HEK293 (cell line): ENCODE measurements around the gene GPBAR1.

Experiments used
- GLIS1 ChIP-seq: fragments of 450-650 bp; formaldehyde crosslinking; IDR thresholded peaks from 2 replicates; pipeline ENCODE4 v1.5.1; 2016; ENCODE audit warnings: missing biosample characterization, missing genetic modification characterization
- KLF7 ChIP-seq: fragments of 450-650 bp; formaldehyde crosslinking; IDR thresholded peaks from 2 replicates; pipeline ENCODE4 v1.5.1; 2016; ENCODE audit warnings: missing biosample characterization, missing genetic modification characterization, borderline replicate concordance
- KLF9 ChIP-seq: fragments of 450-650 bp; formaldehyde crosslinking; IDR thresholded peaks from 2 replicates; pipeline ENCODE4 v1.5.1; 2016; ENCODE audit warnings: missing biosample characterization, missing genetic modification characterization, low read depth
- SETDB1 ChIP-seq: IDR thresholded peaks from one replicate; pipeline ENCODE4 v1.6.1; 2017; ENCODE audit warnings: mild to moderate bottlenecking, low read length, moderate library complexity, mixed read lengths; ENCODE audit not compliant: insufficient read length
- TCF7L2 ChIP-seq: IDR thresholded peaks from 2 replicates; pipeline ENCODE4 v1.6.1; 2011; ENCODE audit warnings: low read depth, mild to moderate bottlenecking, inconsistent platforms, low read length, moderate library complexity, borderline replicate concordance
- YY1 ChIP-seq: fragments of 450-650 bp; formaldehyde crosslinking; IDR thresholded peaks from 2 replicates; pipeline ENCODE4 v1.5.1; 2018; ENCODE audit warnings: missing biosample characterization, missing genetic modification characterization
- ZBTB17 ChIP-seq: fragments of 450-650 bp; formaldehyde crosslinking; IDR thresholded peaks from 2 replicates; pipeline ENCODE4 v1.5.1; 2016; ENCODE audit warnings: missing biosample characterization, missing genetic modification characterization
- ZBTB20 ChIP-seq: fragments of 450-650 bp; formaldehyde crosslinking; IDR thresholded peaks from 2 replicates; pipeline ENCODE4 v1.5.1; 2016; ENCODE audit warnings: missing biosample characterization, missing genetic modification characterization
- ZBTB7A ChIP-seq: fragments of 450-650 bp; formaldehyde crosslinking; IDR thresholded peaks from 2 replicates; pipeline ENCODE4 v1.5.1; 2016; ENCODE audit warnings: low read depth, missing biosample characterization, missing genetic modification characterization
- ZNF174 ChIP-seq: fragments of 450-650 bp; formaldehyde crosslinking; IDR thresholded peaks from 2 replicates; pipeline ENCODE4 v1.5.0; 2017; ENCODE audit warnings: missing biosample characterization, mild to moderate bottlenecking, missing genetic modification characterization
- ZNF2 ChIP-seq: fragments of 450-650 bp; formaldehyde crosslinking; IDR thresholded peaks from 2 replicates; pipeline ENCODE4 v1.5.1; 2016; ENCODE audit warnings: missing biosample characterization, missing genetic modification characterization
- ZNF221 ChIP-seq: fragments of 450-650 bp; formaldehyde crosslinking; IDR thresholded peaks from 2 replicates; pipeline ENCODE4 v1.5.1; 2017; ENCODE audit warnings: missing biosample characterization, missing genetic modification characterization, borderline replicate concordance
- ZNF23 ChIP-seq: fragments of 450-650 bp; formaldehyde crosslinking; IDR thresholded peaks from 2 replicates; pipeline ENCODE4 v1.5.1; 2016; ENCODE audit warnings: missing biosample characterization, missing genetic modification characterization, borderline replicate concordance
- ZNF239 ChIP-seq: fragments of 450-650 bp; formaldehyde crosslinking; IDR thresholded peaks from 2 replicates; pipeline ENCODE4 v1.5.1; 2016; ENCODE audit warnings: missing biosample characterization, missing genetic modification characterization
- ZNF292 ChIP-seq: fragments of 450-650 bp; formaldehyde crosslinking; IDR thresholded peaks from 2 replicates; pipeline ENCODE4 v1.5.1; 2016; ENCODE audit warnings: low read depth, missing biosample characterization, missing genetic modification characterization, borderline replicate concordance
- ZNF302 ChIP-seq: fragments of 450-650 bp; formaldehyde crosslinking; IDR thresholded peaks from 2 replicates; pipeline ENCODE4 v1.5.1; 2016; ENCODE audit warnings: missing biosample characterization, missing genetic modification characterization, low read depth
- ZNF521 ChIP-seq: fragments of 450-650 bp; formaldehyde crosslinking; IDR thresholded peaks from 2 replicates; pipeline ENCODE4 v1.5.1; 2017; ENCODE audit warnings: missing biosample characterization, mild to moderate bottlenecking, missing genetic modification characterization
- ZNF560 ChIP-seq: fragments of 450-650 bp; formaldehyde crosslinking; IDR thresholded peaks from 2 replicates; pipeline ENCODE4 v1.5.1; 2017; ENCODE audit warnings: missing biosample characterization, missing genetic modification characterization, borderline replicate concordance
- ZNF585B ChIP-seq: fragments of 450-650 bp; formaldehyde crosslinking; IDR thresholded peaks from 2 replicates; pipeline ENCODE4 v1.5.1; 2016; ENCODE audit warnings: missing biosample characterization, missing genetic modification characterization
- ZNF707 ChIP-seq: fragments of 450-650 bp; formaldehyde crosslinking; IDR thresholded peaks from 2 replicates; pipeline ENCODE4 v1.5.1; 2016; ENCODE audit warnings: missing biosample characterization, missing genetic modification characterization
- ZNF777 ChIP-seq: fragments of 450-650 bp; formaldehyde crosslinking; IDR thresholded peaks from 2 replicates; pipeline ENCODE4 v1.5.1; 2017; ENCODE audit warnings: missing biosample characterization, missing genetic modification characterization, borderline replicate concordance
- ZNF830 ChIP-seq: fragments of 450-650 bp; IDR thresholded peaks from 2 replicates; pipeline ENCODE4 v1.5.0; 2018; ENCODE audit warnings: missing biosample characterization, missing genetic modification characterization, low read depth, mild to moderate bottlenecking, moderate library complexity
- ZNF843 ChIP-seq: fragments of 450-650 bp; formaldehyde crosslinking; IDR thresholded peaks from 2 replicates; pipeline ENCODE4 v1.5.1; 2016; ENCODE audit warnings: missing biosample characterization, missing genetic modification characterization
- ZSCAN30 ChIP-seq: fragments of 450-650 bp; IDR thresholded peaks from 2 replicates; pipeline ENCODE4 v1.5.1; 2018; ENCODE audit warnings: missing biosample characterization, mild to moderate bottlenecking, missing genetic modification characterization, moderate library complexity
- TF ChIP-seq, protein P1 (sequence below): fragments of 450-650 bp; formaldehyde crosslinking; IDR thresholded peaks from 2 replicates; pipeline ENCODE4 v1.5.1; 2016; ENCODE audit warnings: missing biosample characterization, missing genetic modification characterization
- TF ChIP-seq, protein P2 (sequence below): fragments of 450-650 bp; formaldehyde crosslinking; IDR thresholded peaks from 2 replicates; pipeline ENCODE4 v1.5.1; 2017; ENCODE audit warnings: missing biosample characterization, missing genetic modification characterization
- TF ChIP-seq, protein P3 (sequence below): fragments of 450-650 bp; formaldehyde crosslinking; IDR thresholded peaks from 2 replicates; pipeline ENCODE4 v1.5.1; 2016; ENCODE audit warnings: missing biosample characterization, missing genetic modification characterization
- TF ChIP-seq, protein P4 (sequence below): fragments of 450-650 bp; formaldehyde crosslinking; IDR thresholded peaks from 2 replicates; pipeline ENCODE4 v1.5.1; 2016; ENCODE audit warnings: missing biosample characterization, missing genetic modification characterization, borderline replicate concordance
- TF ChIP-seq, protein P5 (sequence below): fragments of 450-650 bp; formaldehyde crosslinking; IDR thresholded peaks from 2 replicates; pipeline ENCODE4 v1.5.1; 2017; ENCODE audit warnings: missing biosample characterization, missing genetic modification characterization
- TF ChIP-seq, protein P6 (sequence below): IDR thresholded peaks from 2 replicates; pipeline ENCODE4 v1.6.1; 2011; ENCODE audit warnings: mild to moderate bottlenecking, low read depth, low read length, borderline replicate concordance
- TF ChIP-seq, protein P7 (sequence below): fragments of 450-650 bp; formaldehyde crosslinking; IDR thresholded peaks from 2 replicates; pipeline ENCODE4 v1.5.1; 2016; ENCODE audit warnings: missing biosample characterization, missing genetic modification characterization

Gene GPBAR1

DNA sequence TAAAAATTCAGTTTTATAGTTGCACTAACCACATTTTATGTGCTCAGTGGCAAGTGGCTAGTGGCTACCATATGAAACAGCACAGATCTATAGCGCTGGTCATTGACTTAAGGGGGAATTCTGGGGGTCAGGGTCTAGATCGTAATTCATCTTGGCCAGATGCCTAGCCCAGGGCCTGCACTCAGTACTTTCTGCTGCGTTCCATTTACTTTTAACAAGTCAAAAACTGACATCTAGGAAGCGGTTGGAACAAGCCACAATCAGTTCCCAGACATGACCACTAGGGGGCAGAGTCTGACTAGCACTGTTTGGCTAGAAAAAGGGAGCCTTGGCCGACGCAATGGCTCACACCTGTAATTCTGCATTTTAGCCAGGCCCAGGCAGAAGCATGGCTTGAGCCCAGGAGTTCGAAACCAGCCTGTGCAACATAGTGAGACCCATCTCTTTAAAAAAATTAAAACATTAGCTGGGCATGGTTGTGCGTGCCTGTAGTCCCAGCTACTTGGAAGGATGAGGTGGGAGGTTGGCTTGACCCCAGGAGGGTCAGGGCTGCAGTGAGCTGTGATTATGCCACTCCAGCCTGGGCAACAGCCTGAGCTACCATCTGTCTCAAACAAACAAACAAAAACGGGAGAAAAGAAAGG, 40.5 kb downstream of the GPBAR1 start (continued):
- TF ChIP-seq ZNF843 (tag by site-specific recombination): no peak
- no peak for TF ChIP-seq SETDB1
- TF ChIP-seq, protein P1, sequence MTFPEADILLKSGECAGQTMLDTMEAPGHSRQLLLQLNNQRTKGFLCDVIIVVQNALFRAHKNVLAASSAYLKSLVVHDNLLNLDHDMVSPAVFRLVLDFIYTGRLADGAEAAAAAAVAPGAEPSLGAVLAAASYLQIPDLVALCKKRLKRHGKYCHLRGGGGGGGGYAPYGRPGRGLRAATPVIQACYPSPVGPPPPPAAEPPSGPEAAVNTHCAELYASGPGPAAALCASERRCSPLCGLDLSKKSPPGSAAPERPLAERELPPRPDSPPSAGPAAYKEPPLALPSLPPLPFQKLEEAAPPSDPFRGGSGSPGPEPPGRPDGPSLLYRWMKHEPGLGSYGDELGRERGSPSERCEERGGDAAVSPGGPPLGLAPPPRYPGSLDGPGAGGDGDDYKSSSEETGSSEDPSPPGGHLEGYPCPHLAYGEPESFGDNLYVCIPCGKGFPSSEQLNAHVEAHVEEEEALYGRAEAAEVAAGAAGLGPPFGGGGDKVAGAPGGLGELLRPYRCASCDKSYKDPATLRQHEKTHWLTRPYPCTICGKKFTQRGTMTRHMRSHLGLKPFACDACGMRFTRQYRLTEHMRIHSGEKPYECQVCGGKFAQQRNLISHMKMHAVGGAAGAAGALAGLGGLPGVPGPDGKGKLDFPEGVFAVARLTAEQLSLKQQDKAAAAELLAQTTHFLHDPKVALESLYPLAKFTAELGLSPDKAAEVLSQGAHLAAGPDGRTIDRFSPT (tag by site-specific recombination): no peak
- TF ChIP-seq ZNF239: no peak
- no peak for TF ChIP-seq ZNF23 (tag by site-specific recombination)
- no peak for TF ChIP-seq ZNF707 (tag by site-specific recombination)
- TF ChIP-seq ZNF585B: no peak
- no peak for TF ChIP-seq YY1 (tag by site-specific recombination)
- no peak for TF ChIP-seq ZNF521
- TF ChIP-seq ZBTB7A: no peak
- TF ChIP-seq, protein P2, sequence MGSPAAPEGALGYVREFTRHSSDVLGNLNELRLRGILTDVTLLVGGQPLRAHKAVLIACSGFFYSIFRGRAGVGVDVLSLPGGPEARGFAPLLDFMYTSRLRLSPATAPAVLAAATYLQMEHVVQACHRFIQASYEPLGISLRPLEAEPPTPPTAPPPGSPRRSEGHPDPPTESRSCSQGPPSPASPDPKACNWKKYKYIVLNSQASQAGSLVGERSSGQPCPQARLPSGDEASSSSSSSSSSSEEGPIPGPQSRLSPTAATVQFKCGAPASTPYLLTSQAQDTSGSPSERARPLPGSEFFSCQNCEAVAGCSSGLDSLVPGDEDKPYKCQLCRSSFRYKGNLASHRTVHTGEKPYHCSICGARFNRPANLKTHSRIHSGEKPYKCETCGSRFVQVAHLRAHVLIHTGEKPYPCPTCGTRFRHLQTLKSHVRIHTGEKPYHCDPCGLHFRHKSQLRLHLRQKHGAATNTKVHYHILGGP (tag by site-specific recombination): no peak
- TF ChIP-seq, protein P3, sequence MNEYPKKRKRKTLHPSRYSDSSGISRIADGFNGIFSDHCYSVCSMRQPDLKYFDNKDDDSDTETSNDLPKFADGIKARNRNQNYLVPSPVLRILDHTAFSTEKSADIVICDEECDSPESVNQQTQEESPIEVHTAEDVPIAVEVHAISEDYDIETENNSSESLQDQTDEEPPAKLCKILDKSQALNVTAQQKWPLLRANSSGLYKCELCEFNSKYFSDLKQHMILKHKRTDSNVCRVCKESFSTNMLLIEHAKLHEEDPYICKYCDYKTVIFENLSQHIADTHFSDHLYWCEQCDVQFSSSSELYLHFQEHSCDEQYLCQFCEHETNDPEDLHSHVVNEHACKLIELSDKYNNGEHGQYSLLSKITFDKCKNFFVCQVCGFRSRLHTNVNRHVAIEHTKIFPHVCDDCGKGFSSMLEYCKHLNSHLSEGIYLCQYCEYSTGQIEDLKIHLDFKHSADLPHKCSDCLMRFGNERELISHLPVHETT: no peak
- no peak for TF ChIP-seq TCF7L2
- TF ChIP-seq, protein P4, sequence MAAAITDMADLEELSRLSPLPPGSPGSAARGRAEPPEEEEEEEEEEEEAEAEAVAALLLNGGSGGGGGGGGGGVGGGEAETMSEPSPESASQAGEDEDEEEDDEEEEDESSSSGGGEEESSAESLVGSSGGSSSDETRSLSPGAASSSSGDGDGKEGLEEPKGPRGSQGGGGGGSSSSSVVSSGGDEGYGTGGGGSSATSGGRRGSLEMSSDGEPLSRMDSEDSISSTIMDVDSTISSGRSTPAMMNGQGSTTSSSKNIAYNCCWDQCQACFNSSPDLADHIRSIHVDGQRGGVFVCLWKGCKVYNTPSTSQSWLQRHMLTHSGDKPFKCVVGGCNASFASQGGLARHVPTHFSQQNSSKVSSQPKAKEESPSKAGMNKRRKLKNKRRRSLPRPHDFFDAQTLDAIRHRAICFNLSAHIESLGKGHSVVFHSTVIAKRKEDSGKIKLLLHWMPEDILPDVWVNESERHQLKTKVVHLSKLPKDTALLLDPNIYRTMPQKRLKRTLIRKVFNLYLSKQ (tag by site-specific recombination): no peak
- TF ChIP-seq ZBTB17: no peak
- no peak for TF ChIP-seq KLF9 (tag by site-specific recombination)
- TF ChIP-seq, protein P5, sequence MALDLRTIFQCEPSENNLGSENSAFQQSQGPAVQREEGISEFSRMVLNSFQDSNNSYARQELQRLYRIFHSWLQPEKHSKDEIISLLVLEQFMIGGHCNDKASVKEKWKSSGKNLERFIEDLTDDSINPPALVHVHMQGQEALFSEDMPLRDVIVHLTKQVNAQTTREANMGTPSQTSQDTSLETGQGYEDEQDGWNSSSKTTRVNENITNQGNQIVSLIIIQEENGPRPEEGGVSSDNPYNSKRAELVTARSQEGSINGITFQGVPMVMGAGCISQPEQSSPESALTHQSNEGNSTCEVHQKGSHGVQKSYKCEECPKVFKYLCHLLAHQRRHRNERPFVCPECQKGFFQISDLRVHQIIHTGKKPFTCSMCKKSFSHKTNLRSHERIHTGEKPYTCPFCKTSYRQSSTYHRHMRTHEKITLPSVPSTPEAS: no peak
- no peak for TF ChIP-seq ZNF174 (tag by site-specific recombination)
- TF ChIP-seq KLF7: no peak
- TF ChIP-seq, protein P6, sequence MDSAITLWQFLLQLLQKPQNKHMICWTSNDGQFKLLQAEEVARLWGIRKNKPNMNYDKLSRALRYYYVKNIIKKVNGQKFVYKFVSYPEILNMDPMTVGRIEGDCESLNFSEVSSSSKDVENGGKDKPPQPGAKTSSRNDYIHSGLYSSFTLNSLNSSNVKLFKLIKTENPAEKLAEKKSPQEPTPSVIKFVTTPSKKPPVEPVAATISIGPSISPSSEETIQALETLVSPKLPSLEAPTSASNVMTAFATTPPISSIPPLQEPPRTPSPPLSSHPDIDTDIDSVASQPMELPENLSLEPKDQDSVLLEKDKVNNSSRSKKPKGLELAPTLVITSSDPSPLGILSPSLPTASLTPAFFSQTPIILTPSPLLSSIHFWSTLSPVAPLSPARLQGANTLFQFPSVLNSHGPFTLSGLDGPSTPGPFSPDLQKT: no peak
- TF ChIP-seq, protein P7, sequence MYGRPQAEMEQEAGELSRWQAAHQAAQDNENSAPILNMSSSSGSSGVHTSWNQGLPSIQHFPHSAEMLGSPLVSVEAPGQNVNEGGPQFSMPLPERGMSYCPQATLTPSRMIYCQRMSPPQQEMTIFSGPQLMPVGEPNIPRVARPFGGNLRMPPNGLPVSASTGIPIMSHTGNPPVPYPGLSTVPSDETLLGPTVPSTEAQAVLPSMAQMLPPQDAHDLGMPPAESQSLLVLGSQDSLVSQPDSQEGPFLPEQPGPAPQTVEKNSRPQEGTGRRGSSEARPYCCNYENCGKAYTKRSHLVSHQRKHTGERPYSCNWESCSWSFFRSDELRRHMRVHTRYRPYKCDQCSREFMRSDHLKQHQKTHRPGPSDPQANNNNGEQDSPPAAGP (tag by site-specific recombination): no peak; the same call in 1 of the 2 replicates
- no peak for TF ChIP-seq ZNF777 (tag by site-specific recombination)
- no peak for TF ChIP-seq ZNF221
- TF ChIP-seq GLIS1 (tag by site-specific recombination): no peak
- TF ChIP-seq ZNF830 (tag by site-specific recombination): no peak
- no peak for TF ChIP-seq ZBTB20 (tag by site-specific recombination)
- TF ChIP-seq ZNF292 (tag by site-specific recombination): no peak
- no peak for TF ChIP-seq ZNF302 (tag by site-specific recombination)
- TF ChIP-seq ZNF560: no peak
- peak; percentile 61; the same call in 1 of the 2 replicates for TF ChIP-seq ZNF2 (tag by site-specific recombination)
- peak; percentile 77; the same call in 1 of the 2 replicates for TF ChIP-seq ZSCAN30 (tag by site-specific recombination)
